HG03108 (cell line): ENCODE results near the gene RTN4.

Experiments used
- ATAC-seq: cut with Tn5 transposase; IDR thresholded peaks from one replicate; pipeline ENCODE4 v1.9.1; 2021; ENCODE audit warnings: moderate library complexity; ENCODE audit not compliant: unreplicated experiment

The RTN4 gene

GRCh38 chr2:55043841-55044240, 6.4 kb downstream of the RTN4 start:
- no peak for ATAC-seq

GRCh38 chr2:55038428-55038827, 11.8 kb downstream of the RTN4 start:
- ATAC-seq: no peak

GRCh38 chr2:55035716-55036115, 14.5 kb downstream of the RTN4 start:
- ATAC-seq: no peak

GRCh38 chr2:55033921-55034320, 16.3 kb downstream of the RTN4 start:
- no peak for ATAC-seq

DNA sequence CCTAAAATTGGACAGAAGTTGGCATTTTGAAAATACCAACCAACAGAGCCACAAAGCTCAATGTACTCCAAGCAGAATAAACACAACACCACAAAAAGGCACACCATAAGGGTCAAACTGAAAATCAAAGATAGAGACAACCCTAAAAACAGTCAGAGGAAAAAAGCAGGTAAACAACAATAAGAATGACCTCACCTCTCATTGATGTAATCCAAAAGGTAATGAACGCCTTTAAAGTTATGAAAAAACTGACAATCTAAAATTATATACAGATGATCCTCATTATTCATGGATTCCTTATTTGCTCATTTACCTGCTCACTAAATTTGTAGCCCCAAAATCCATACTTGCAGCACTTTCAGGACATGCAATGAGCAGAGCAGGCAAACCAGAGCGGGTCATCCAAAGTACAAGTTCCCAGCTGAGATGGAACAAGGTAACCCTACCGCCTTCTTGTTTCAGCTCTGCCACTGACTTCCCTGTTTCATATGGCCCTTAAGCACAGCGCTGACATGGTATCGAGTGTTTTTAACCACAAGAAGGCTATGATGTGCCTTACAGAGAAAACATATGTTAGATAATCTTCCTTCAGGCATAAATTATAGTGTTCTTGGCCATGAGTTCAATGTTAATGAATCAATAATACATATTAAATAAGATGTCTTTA, 17.0 kb downstream of the RTN4 start:
- peak; percentile 89 for ATAC-seq

GRCh38 chr2:55031505-55031904, 18.7 kb downstream of the RTN4 start:
- ATAC-seq: no peak

GRCh38 chr2:55030766-55031165, 19.5 kb downstream of the RTN4 start:
- ATAC-seq: no peak

- no peak for ATAC-seq
Measured at GRCh38 chr2:55029098-55029497, 21.2 kb downstream of the RTN4 start.

DNA sequence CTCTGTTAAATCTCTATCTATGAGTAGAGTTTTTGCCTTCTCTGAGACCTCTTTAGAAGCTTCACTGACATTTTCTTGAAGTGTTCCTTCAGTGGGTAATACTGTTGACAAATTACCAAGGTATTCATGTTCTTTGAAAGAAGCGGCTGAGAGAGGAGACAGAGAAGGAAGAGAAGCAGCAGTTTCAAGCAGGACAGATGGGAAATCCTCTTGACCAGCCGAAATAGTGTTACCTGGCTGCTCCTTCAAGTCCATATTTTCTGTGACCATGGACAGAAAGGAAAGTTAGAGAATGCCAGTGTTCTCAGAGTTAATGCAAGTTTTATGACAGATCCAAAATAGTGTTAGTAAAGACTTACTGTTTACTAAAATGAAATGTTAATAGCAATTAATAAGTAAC, 23.0 kb downstream of the RTN4 start:
- ATAC-seq: no peak

GRCh38 chr2:55026202-55026601, 24.0 kb downstream of the RTN4 start:
- ATAC-seq: no peak

DNA sequence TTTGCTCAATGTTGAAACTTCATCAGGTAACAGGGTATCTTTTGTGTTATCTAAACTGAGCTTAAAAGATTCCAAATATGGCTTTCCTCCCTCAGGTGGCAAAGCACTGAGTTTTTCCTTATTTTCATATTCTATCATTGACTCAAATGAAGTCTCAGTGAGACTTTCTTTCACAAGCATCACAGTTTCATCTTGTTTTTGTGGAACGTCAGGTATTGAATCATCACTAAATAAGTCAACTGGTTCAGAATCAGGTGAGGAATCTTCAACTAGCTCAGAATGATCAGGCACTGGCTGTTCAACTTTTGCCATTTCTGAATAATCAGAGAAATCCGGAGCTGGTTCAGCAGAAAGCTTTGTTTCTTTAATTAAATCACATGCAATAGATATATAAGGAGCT, 24.6 kb downstream of the RTN4 start:
- peak; percentile 35 for ATAC-seq

GRCh38 chr2:55025082-55025481, 25.2 kb downstream of the RTN4 start:
- ATAC-seq: peak; percentile 57

DNA sequence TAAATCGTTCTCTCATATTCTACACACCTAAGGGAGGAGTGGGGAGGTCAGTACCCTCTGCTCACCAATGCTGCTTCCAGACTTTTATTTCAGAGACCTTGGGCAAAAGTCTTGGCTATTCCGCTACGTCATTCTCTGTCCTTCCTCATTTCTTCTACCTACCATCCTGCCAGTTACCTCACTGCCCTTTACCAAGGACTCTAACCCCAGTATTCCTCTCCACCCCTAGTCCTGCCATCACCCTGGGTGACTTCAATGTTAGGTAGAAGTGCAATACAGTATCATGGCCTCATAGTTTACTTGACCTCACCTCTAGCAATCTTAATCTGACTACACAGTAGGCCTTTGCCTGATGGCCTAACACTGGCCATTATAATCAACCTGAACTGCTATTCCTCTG, 27.8 kb downstream of the RTN4 start:
- no peak for ATAC-seq

DNA sequence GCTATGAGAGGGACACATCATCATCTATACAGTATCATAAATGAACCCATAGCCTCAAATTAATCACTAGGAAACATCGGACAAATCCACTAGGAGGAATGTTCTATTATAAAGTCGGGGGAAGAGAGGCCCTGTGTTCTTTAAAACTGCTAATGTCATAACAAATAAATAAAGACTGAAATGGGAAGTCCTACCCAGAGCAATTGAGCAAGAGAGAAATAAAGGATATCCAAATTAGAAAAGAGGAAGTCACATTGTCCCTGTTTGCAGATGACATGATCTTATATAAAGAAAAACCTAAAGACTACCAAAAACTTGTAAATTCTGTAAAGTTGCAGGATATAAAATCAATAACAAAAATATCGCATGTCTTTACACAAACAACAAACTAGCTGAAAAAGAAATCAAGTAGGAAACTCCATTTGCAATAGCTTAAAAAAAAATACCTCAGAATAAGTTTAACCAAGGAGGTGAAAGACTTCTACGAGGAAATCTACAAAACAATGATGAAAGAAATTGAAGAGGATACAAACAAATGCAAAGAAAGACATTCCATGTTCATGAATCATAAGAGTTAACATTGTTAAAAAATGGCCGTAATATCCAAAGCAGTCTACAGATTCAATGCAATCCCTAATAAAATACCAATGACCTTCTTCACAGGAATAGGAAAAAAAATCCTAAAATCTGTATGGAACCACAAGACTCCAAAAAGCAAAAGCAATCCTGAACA, 30.6 kb downstream of the RTN4 start:
- ATAC-seq: no peak

DNA sequence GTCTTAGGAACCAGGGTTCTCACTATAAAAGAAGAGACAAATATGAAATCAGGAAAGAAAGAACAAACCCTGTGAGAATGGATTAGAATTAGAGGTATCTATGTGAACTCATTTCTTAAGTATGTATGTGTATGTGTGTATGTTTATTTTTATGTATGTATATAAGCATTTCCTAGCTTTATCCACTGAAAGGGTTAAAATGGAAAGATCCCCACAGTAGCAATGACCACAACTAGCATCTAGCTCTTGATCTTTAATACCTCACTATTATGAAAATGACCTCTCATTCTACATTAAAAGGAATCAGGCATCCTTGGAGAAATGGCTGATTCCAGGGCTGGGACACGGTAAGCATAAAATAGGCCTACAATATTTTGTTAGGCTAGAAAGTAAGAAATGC, 31.6 kb downstream of the RTN4 start:
- no peak for ATAC-seq

DNA sequence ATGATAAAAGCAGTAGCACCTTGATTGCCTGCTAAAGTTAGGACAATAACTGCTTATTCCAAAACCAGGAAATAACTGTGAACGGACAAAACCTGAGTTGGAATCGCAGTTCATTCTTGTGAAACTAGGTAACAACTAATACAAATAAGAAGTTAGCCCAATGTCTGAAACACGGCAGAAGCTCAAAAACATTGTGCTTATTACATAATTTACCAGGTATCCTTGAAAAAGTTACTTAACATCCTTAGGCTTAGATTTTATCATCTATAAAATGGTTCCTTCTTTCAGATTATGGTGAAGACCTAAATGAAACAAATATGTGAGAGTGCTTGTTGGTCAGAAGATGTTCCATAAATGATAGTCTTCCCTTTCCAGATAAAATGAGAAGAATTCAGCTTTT, 32.4 kb downstream of the RTN4 start:
- ATAC-seq: no peak

DNA sequence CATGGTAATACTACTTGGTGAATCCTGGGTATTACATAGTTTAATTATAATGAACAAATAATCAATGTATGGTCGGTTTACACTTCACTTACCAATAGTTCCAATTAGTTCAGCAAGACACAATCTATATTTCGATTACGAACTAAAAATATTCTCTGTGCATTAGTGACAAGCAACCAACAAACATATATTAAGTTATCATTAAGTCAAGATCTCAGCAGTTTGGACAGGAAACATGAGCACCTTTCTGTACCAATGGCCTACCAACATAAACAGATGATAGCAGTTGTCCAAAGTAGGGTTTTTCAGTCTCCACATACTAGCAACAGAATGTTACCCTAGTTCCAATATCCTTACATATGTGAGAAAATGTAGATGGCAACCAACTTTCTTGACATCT, 32.8 kb downstream of the RTN4 start:
- no peak for ATAC-seq

- ATAC-seq: no peak
Measured at GRCh38 chr2:55014962-55015939, 35.0 kb downstream of the RTN4 start.

- no peak for ATAC-seq
Measured at GRCh38 chr2:55013936-55014335, 36.3 kb downstream of the RTN4 start.

DNA sequence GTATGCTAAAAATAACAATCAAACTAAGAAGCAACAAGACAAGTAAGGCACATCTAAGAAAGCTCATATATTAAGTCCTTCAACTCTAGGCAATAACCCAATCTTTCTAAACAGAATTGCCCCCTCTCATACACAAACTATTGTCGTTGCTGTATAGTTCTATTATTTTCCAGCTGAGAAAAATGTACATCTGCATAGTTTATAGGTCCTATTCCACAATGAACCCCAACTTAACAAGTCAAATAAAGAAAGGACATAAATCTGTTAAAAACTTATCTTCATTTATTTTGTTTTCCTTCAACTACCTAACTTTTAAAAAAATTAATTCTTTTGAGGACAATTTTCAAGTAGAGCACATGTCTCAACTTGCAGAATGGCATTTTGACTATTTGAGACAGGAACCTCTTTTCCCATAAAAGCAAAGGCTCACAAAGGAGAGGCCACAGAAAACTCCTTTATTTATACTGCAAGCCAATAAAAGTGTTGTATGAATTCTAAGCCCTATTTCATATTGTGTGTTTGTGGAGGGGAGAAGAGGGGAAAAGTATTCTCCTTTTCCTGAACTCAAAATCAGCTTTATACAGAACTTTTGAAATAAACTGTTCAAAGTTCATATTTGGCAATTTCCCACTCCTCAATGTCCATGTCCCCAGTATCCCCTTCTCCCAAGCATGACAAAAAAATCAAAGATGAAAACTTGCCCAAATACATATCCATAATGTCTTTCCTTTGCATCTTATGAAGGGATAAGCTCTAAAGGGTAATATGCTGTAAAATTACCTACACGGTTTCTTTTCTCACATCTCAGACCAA, 37.4 kb downstream of the RTN4 start:
- no peak for ATAC-seq
